ENCODE results near the gene STK11IP.

Gene STK11IP

GRCh38 chr2:219642069-219642454, 44.4 kb downstream of the STK11IP start:
- Histone ChIP-seq H3K4me1 (no peaks in the 10 kb centered on the region; the same call in 1 of the 2 replicates), H3K4me3 (ENCODE audit: low read depth, low read length) (no peak overlapping the region), H3K36me3 (no peaks in the 10 kb centered on the region), H3K9me3 (no peaks in the 10 kb centered on the region), H3K27me3 (no peaks in the 10 kb centered on the region)
- no peak for DNase-seq
- TF ChIP-seq CTCF (IDR thresholded peaks at IDR 0.05; ENCODE audit: low read depth, low read length): no peak

GRCh38 chr2:219642465-219643083, 44.9 kb downstream of the STK11IP start:
- H3K4me1 ChIP-seq: no peaks in the 10 kb centered on the region; the same call in 1 of the 2 replicates
- peak; percentile 99 for TF ChIP-seq CTCF (IDR thresholded peaks at IDR 0.05; ENCODE audit: low read depth, low read length)
- H3K27me3 ChIP-seq: no peaks in the 10 kb centered on the region
- no peaks in the 10 kb centered on the region for H3K36me3 ChIP-seq
- no peaks in the 10 kb centered on the region for H3K9me3 ChIP-seq
- peak; percentile 97 for DNase-seq
- no peak overlapping the region for H3K4me3 ChIP-seq (ENCODE audit: low read depth, low read length)

GRCh38 chr2:219643084-219643473, 45.4 kb downstream of the STK11IP start:
- Histone ChIP-seq H3K4me3 (ENCODE audit: low read depth, low read length) (no peak overlapping the region), H3K9me3 (no peaks in the 10 kb centered on the region), H3K27me3 (no peaks in the 10 kb centered on the region; the same call in 1 of the 2 replicates), H3K4me1 (no peaks in the 10 kb centered on the region; the same call in 1 of the 2 replicates), H3K36me3 (no peaks in the 10 kb centered on the region)
- no peak for DNase-seq
- TF ChIP-seq CTCF (IDR thresholded peaks at IDR 0.05; ENCODE audit: low read depth, low read length): no peak

GRCh38 chr2:219643788-219644398, 46.2 kb downstream of the STK11IP start:
- TF ChIP-seq CTCF (IDR thresholded peaks at IDR 0.05; ENCODE audit: low read depth, low read length): no peak
- H3K4me3 ChIP-seq (ENCODE audit: low read depth, low read length): no peak overlapping the region
- DNase-seq: no peak

GRCh38 chr2:219644801-219645480, 47.3 kb downstream of the STK11IP start:
- H3K36me3 ChIP-seq: no peaks in the 10 kb centered on the region
- no peak for TF ChIP-seq CTCF (IDR thresholded peaks at IDR 0.05; ENCODE audit: low read depth, low read length)
- no peak overlapping the region for H3K4me3 ChIP-seq (ENCODE audit: low read depth, low read length)
- H3K9me3 ChIP-seq: no peaks in the 10 kb centered on the region
- DNase-seq: no peak
- peaks cover 10% of the 10 kb centered on the region for H3K27me3 ChIP-seq
- no peaks in the 10 kb centered on the region; the same call in 1 of the 2 replicates for H3K4me1 ChIP-seq

More at GRCh38 chr2:219643788-219644398, 46.2 kb downstream of the STK11IP start:
- H3K4me1 ChIP-seq: no peaks in the 10 kb centered on the region; the same call in 1 of the 2 replicates
- H3K9me3 ChIP-seq: no peaks in the 10 kb centered on the region
- H3K36me3 ChIP-seq: no peaks in the 10 kb centered on the region
- no peaks in the 10 kb centered on the region; the same call in 1 of the 2 replicates for H3K27me3 ChIP-seq

Data from BE2C (cell line).